Right hindlimb (tissue), 1 donor: Measurements from ENCODE around the gene BICRA.
A peak's percentile ranks its signal among the peaks of the same experiment; 100 is the strongest.

Source experiments
- DNase-seq: peaks from one replicate; pipeline ENCODE4 v3.0.0-alpha.2; 2018

Gene BICRA

DNA sequence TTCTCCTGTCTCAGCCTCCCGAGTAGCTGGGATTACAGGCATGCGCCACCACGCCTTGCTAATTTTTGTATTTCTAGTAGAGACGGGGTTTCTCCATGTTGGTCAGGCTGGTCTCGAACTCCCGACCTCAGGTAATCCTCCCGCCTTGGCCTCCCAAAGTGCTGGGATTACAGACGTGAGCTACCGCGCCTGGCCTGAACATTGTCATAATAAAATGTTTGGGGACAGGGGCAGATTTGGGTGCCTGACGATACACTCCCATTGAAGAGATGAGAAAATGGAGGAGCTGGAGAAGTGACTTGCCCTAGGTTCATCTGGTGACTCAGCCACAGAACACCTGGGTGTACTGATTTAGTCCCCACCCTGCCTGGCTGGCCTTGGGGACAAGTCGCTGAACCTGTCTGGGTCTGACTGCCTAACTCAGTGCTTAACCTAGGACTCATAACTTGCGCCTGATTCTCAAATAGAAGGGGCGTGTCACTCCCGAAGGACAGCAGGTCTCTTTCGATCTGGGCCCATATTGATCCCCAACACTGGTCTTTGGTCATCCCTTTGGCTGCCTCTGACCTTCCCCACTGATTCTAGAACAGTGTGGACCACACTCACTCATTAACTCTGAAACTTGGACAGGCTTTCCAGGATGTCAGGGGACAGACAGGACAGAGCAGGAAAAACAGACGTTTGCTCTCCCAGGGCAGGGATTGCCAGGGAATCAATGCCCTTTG lies 7.6 kb upstream of the BICRA start:
- DNase-seq = no peak

DNA sequence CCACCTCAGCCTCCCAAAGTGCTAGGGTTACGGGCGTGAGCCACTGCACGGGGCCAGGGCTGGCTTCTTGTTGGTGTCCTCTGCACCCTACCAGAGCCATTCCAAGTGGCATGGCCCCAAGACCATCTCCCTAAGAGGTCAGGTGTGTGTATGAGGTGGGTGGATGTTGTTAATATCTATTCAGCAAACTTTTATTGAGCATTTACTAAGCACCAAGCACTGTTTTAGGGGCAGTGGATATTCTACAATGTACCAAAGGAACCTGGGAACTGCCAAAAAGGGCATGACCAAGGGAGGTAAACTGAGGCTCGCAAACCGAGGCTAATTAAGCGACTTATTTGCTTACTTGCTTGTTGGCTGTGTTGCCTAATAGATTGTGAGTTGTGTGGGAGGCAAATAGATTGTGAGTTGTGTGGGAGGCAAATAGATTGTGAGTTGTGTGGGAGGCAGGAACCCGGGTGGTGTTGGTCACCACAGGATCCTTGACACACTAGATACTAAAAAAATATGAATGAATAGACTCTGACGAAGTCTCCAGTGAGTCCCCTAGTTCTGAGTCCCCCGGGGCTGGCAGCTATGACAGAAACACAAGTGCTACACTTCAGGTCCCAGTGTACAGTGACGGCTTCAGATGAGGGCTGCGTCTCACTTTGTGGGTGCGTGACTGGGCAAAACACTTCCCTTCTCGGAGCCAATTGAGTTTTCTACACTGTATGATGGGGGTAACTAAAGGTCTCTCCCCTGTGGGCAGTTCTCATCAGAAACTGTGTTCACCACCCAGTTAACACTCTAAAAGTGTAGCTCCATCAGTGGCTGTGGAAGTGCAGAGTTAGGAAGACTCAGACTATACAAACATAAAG lies 5.0 kb upstream of the BICRA start:
- DNase-seq = no peak

DNA sequence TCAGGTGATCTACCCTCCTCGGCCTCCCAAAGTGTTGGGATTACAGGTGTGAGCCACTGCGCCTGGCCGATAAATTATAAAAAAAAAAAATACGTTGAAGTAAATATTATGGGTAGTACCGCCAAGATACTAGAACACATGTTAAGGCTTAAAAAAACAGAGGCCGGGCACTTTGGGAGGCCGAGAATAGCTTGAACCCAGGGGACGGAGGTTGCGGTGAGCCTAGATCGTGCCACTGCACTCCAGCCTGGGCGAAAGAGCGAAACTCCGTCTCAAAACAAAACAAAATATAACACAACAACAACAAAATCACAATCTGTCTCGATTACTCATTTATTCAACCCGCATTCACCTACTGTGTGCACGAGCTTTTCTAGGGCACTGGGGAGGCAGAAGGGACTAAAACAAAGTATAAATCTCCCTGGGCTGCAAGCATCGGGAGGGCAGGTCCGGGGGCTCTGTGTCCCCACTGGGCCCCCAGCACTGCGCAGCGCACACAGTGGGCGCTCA lies 1.3 kb upstream of the BICRA start:
- DNase-seq = no peak

DNA sequence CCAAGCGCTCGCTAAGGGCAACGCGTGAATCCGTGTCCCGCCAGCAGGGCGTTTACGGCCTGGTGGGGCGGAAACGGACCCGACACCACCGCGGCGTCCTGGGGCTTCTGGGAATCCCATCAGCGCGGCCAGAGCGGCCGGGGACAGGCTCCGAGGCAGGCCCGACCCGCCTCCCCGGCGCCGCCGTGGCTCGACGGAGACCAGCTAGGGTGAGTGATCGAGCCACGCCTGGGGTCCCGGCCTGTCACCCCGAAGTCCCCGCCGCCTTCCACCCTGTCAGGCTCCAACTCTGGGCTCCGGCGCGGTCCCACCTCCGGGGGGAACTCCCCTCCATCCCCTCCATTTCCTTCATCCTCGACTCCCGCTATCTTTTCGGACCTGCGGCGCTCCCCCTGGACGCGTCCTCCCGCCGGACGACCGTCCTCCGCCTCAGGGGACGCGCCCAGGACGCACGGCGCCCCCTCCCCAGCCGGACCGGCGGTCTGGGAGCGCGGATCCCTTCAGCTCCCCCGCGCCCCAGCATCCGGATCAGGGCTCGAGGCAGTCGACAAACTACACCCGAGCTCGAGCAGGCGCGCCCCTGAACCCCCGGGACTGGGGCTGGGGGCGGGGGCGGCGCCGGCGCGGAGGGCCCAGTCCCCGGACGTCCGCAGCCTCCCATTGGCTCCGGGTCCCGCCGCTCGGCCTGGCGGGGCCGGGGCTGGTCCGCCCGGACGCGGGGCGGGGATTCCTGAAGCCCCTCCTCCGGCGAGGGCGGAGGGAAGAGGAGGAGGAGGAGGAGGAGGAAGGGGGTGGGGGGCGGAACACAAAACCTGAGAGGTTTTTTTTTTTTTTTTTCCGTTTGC lies 638 bp upstream of the BICRA start:
- DNase-seq = peak; percentile 97

DNA sequence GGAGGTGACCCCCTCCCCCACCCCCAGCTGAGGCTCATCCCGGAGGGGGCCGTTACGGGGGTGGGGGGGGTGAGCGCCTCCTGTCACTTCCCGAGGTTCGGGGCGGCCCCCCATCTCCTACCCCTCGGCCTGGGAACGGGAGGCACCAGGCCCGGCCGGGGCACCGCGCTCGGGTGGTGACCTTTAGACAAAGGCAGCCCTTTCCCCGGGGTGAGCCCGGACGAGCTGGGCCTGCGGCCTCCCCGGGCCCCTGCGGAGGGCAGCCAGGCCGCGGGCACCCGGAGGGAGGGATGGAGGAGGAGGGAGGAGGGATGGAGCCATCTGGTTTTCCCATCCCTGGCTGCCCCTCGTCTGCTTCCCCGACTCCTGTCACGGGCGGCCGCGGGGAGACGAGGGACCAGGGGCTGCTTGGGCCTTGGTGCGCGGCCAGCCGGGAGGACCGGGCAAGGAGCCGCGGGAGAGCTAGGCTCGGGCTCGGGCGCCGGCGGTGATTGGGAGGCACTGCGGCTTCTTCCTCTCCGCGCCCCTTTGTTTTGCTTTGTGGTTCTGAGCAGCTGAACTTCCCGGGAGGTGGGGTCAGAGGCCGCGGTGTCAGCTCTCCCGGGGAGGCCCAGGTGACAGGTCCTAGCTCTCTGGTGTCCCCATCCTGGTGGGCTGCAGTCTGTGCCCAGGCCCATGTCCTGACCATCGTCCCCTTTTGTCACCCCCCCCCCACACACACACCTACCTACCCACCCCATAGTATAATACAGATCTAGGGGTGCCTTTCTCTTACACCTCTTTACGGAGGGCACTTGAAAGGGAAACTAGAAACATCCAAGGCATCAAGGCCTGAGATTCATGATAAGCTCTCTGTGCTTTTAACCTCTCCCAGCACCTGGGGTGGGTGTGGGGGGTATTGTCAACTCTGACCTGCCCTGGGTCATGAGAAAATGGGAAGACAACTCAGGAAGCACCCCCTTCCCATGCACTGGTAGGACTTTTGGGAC lies 1.3 kb downstream of the BICRA start:
- peak; percentile 54 for DNase-seq

DNA sequence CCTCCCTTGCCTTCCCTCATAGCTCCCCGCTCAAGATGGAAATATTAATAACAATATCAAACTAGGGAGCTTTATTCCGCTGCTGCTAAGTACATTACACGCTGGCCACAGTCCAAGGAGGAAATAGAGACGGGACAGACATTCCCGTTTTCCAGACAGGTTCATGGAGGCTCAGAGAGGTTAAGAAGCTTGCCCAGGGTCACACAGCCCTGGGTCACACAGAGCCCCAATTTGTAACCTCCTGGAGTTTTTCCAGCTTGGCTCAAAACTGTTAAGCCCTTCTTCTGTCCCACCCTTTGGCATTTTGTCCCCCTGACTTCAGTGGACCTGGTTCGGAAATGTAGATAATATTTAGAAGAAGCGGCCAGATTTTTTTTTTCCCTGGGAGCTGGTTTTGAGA lies 2.0 kb downstream of the BICRA start:
- no peak for DNase-seq

DNA sequence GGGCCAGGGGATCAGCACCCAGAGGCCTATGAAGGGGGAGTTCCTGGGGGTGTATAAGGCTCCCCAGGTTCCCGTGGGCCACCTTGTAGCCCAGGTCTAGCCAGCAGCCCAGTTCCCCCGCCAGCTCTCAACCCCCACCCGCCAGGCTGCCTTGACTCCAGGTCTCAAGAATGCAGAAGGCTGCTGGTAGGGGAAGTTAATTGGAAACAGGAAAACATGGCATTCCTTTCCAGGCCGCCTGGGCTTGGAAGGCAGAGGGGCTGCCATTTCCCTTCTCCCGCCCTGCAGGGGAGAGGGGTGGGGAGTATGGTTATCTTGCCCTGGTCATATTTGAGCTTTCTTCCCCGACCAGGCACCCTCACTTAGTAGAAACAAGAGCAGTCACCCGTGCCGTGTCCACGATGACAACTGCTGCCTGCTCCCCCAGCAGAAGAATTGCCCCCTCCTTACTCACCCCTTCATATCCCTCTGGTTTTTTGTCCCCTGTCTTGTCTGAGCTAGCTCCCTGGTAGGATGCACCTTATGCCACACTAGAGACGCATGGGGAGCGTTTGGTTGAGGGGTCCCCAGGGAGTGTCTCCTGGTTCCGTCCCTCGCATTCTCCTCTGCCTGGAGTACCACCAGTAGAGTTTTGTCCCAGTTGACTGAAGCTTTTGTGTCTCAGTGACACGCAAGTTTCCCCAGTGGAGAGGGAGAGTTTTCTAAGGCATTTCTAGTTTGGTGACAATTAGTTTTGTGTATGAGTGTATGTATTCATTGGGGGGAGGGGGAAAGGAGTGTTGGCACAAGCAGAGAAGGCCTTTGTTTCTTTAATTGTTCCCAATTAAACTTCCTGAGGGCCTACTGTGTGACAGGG lies 4.5 kb downstream of the BICRA start:
- DNase-seq = no peak

DNA sequence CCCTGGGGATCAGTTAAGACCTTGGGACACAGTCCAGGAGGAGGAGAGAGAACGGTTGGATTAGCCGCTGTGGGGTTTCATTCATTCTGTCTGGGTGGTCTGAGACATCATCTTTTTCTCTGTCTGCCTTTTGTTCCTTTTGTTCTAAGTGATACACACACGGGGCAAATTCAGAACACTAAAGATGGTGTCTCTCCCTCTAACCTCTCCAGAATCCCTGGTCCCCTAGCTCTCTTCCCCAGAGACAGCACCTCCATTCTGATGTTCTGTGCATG lies 5.0 kb downstream of the BICRA start:
- DNase-seq = no peak

DNA sequence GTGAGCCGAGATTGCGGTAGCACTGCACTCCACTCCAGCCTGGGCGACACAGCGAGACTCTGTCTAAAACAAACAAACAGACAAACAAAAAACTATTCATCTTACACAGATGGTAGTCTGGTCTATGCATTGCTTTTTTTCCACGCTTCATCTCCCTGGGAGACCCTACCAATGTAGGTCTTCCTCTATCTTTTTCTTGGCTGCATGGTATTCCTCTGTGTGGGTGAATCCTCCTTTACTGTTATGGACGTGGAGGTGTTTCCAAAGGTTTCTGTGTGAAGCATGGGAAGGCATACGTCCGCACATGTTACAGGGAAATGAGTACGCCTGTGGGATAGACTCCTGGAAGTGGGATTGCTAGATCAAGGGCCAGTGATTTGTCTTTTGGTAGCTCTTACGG lies 5.6 kb downstream of the BICRA start:
- DNase-seq = no peak

DNA sequence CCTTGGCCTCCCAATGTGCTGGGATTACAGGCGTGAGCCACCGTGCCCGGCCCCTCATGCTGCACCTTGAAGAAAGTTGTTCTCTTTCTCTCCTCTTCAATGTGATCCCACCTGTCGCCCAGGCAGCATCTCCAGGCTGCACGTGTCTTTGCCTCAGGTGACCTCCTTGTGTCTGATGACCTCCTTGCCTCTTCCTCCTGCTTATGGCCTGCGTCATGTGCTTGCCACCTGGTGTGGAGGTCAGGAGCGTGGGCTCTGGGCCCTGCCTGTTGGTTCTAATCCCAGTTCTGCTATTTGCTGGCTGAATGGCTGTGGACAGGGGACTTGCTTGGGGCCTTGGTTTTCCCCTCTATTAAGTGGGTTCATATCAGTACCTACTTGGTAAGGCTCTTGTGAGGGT lies 6.3 kb downstream of the BICRA start:
- DNase-seq = no peak

DNA sequence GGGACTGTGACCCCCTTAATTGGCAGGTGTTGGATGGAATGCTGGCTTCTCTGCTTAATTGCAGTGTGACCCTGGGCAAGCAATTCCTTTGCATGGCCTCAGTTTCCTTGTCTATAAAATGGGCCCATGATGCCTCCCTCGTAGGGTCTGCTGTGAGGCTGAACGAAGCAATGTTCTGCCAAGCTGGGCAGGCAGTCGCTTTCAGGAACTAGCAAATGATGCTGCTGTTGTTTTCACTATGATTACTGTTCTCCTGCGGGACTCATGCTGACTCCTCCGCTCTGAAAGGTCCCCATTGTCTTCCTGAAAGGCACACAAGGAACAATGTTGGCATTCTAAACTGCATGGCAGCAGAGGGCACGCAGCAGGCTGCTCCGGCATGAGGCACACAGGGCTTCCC lies 6.8 kb downstream of the BICRA start:
- no peak for DNase-seq

DNA sequence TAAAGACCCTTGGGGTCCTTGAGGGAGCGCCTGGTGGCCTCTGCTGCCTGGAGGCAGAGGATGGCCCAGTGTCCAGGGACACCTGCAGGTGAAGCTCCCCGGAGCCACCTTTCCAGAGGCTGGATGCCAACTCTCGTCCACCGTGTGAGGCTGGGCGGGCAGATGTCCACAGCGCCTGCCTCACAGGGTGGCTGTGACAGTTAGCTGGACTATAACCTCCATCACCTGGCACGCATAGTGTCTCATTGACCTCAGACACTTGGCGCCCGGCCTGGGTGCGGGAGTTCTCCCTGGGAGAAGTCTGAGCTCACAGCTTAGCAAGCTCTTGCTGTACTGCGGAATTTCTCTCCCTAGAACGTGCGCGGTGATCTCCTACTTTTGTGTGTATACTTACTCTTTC lies 9.8 kb downstream of the BICRA start:
- no peak for DNase-seq

DNA sequence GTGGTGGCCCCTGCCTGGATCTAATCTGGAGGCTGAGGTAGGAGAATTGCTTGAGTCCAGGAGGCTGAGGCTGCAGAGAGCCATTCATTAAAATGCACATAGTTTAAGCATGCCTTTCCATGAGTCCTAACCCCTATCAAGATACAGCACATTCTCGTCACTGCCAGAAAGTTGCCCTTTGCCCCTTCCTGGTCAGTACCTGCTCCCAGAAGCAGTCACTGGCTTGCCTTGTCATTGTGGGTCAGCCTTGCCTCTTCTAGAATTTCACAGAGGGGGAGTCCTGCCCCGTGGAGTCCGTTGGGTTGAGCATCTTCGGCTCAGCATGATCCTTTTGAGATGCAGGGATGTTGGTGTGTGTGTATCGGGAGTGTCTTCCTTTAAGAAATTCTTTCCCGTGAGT lies 10.8 kb downstream of the BICRA start:
- DNase-seq = no peak

DNA sequence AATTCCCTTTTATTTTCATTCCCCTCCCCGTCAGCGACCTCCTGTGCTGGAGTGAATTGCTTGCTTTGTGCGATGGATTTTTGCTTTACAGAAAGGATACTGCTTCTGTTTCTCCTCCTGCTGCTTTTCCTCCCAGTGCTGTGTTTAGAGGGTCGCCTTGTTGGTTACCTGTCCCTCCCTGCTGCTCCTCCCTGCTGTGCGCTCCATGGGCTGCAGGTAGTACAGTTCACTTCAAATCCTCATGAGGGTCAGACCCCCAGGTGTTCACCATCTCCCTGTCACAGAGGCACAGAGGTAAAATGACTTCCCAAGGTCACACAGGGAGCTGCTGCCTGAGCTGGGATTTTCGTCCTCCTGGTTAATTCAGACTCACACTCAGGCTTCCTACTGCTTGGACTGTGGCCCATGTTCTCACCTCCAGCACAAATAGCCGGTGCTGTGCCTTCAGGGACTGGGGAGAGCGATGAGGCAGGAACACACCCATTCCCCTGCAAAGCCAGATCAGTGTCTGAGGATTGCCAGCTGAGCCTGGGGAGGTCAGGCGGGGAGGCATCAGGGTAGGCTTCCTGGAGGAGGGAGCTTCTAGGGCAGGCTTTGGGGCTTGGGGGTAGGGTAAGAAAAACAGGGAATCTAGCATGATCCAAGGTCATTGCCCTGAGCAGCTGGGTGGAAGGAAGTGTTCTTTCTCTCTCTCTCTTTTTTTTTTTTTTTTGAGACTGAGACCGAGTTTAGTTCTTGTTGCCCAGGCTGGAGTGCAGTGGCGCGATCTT lies 14.4 kb downstream of the BICRA start:
- DNase-seq = no peak

DNA sequence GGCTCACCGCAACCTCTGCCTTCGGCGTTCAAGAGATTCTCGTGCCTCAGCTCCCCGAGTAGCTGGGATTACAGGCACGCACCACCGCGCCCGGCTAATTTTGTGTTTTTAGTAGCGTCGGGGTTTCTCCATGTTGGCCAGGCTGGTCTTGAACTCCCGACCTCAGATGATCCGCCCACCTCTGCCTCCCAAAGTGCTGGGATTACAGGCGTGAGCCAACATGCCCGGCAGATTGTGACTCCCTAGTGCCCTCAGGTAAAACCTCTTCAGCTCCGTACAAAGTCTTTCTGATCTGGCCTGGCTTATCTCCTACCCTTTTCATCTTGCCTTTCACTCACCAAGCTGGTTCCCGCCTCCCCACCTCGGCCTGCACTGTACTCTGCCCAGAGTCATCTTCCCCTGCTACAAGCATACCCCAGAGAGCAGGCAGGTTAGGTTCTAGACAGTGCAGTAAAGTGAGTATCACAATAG lies 15.0 kb downstream of the BICRA start:
- DNase-seq = no peak

DNA sequence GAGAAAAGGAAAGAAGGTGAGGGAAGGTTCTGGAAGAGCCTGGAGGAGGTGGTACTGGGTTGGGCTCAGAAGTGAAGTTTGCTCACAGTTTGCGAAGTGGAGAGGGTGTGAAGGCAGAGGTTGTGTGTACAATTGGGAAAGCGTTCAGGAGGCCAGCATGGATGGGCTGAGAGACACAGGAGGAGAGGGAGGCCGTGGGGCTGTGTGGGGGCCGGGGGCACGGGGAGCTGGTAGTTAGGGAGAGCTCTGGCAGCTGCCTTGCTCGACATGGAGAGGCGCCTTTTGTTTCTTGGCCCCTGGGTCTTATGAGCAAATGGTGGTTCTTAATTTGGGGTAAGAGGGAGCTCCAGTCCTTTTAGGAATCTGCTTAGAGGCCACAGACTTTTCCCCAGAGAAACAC lies 16.7 kb downstream of the BICRA start:
- no peak for DNase-seq

DNA sequence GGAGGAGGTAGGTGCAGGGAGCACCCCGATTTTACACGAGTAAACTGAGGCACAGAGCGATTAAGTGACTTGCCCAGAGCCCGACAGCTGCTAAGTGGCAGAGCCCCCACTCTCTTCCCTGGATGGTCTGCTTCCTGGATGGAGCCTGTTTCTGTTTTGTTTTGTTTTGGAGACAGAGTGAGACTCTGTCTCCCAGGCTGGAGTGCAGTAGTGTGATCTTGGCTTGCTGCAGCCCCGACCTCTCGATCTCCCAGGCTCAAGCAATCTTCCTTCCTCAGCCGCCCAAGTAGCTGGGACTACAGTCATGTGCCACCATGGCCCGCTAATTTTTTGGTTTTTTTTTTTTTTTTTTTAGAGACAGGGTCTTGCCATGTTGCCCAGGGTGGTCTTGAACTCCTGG lies 17.3 kb downstream of the BICRA start:
- no peak for DNase-seq

DNA sequence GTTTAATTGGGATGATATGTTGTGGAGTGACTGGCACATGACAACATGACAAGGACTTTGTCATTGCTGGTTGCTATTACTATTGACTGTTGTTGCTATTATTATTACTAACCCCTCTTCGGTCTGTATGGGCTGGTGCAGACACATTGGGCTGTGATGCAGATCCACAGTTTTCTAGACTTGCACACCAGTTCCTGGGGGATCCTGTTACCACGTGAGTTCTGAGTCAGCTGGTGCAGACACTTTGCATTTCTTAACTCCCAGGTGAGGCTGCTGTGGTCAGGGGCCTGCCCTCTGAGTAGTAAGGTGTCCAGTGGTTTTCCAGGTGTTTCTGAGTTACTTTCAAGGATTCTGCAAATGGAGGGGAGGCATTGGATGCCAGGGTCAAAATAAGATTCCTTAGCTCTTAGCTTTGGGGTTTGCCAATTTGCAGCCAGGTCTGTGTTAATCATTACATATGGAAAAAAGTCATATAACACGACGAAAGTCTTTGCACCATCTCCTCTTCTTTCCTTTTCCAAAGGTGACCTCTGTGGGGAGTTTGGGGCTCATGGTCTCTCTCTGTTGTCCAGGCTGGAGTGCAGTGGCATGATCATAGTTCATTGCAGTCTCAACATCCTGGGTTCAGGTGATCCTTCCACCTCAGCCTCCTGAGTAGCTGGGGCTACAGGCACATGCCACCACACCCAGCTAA lies 19.3 kb downstream of the BICRA start:
- DNase-seq = no peak

DNA sequence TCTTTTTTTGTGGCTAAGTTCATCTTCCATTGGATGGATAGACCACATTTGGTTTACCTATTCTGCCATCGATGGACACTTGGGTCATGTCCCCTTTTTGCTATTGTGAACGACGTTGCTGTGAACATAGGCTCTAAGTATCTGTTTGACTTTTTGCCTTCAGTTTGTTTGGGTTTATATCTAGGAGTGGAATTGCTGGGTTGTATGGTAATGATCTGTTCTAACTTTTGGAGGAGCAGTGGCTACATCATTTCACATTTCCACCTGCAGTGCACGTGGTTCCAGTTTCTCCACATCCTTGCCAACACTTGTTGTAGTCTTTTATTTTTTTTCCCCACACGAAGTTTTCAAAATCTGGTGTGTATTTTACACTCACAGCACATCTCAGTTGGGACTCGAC lies 21.7 kb downstream of the BICRA start:
- DNase-seq = no peak
